ENCODE data around the gene PLAAT4.

GRCh38 chr11:63572026-63572688, 35.5 kb downstream of the PLAAT4 start:
- TF ChIP-seq CTCF (IDR thresholded peaks at IDR 0.05; ENCODE audit: poor library complexity) (no peak), EZH2 (IDR thresholded peaks at IDR 0.05; ENCODE audit: borderline replicate concordance) (no peak)

Data from hepatocyte (in vitro differentiated cells).